Activated naive CD4-positive, alpha-beta T cell treated with anti-CD3 and anti-CD28 coated beads for 36 hours (primary cell): ENCODE data around the gene ZNF3. TPM values are rescaled to one million over a fixed set of nuclear protein-coding genes. Genes with fewer than 3 reads are reported as not detected.
A peak's percentile ranks its signal among the peaks of the same experiment; 100 is the strongest.
"Not testable (repeated sequence)": the region's sequence is repeated elsewhere in the genome, so short reads cannot be mapped to it uniquely, and the experiment has no call there.

Source experiments
- CTCF ChIA-PET: fragments of 350-600 bp; sonication (Branson Sonifier 250); formaldehyde crosslinking; loops from one replicate; lab custom pipeline; 2021; ENCODE audit warnings: antibody characterized with exemption; lab: Charles Lee
- DNase-seq: peaks from one replicate; pipeline ENCODE4 v3.0.0-alpha.2; 2020
- H3K27ac Mint-ChIP-seq: one replicate; pipeline ENCODE4 v1.8.0; 2021; ENCODE audit warnings: mild to moderate bottlenecking, mixed read lengths
- H3K27me3 Mint-ChIP-seq: one replicate; pipeline ENCODE4 v1.8.0; 2021; ENCODE audit warnings: low read depth, mixed read lengths
- H3K36me3 Mint-ChIP-seq: one replicate; pipeline ENCODE4 v1.8.0; 2021; ENCODE audit warnings: low read depth, mixed read lengths
- H3K4me1 Mint-ChIP-seq: one replicate; pipeline ENCODE4 v1.8.0; 2021; ENCODE audit warnings: low read depth, mixed read lengths
- H3K4me3 Mint-ChIP-seq: one replicate; pipeline ENCODE4 v1.8.0; 2021; ENCODE audit warnings: mild to moderate bottlenecking, moderate library complexity, mixed read lengths
- H3K9me3 Mint-ChIP-seq: one replicate; pipeline ENCODE4 v1.8.0; 2021; ENCODE audit warnings: mixed read lengths
- intact Hi-C: fragments of 100-400 bp; cut with micrococcal nuclease; formaldehyde crosslinking; loops from one replicate; pipeline ENCODE4 v1.15.1; 2023
- total RNA-seq, 2 experiments: library from RNA; stranded (reverse); gene quantifications; one replicate each; pipeline ENCODE4 v1.2.3, GENCODE V29; 2021

Gene ZNF3
- total RNA-seq: 10 to 100 TPM; 13.1 to 14.0 TPM

GRCh38 chr7:100081535-100082102 is at the start of gene ZNF3:
ZNF3 (minus strand) TSS chr7:100081723; CDS start chr7:100077357, 4,366 bp downstream.
- intact Hi-C loops: loop anchor here (1.0 to 5.0 kb wide), 12 partner anchors 20 to 705 kb away; partner anchors contain the start of genes AP4M1, BUD31, MBLAC1 and MCM7
- H3K4me3 Mint-ChIP-seq: peak within 1 kb of the TSS; percentile 88
- no peaks in the 10 kb centered on the region for H3K27me3 Mint-ChIP-seq
- H3K27ac Mint-ChIP-seq: peak within 1 kb of the TSS; percentile 86
- H3K36me3 Mint-ChIP-seq: peaks cover 13% of the 10 kb centered on the region
- H3K9me3 Mint-ChIP-seq: no peaks in the 10 kb centered on the region
- H3K4me1 Mint-ChIP-seq: peaks cover 29% of the 10 kb centered on the region
- peak; percentile 99 for DNase-seq
- CTCF ChIA-PET: interaction anchor here (0.7 to 1.2 kb wide), 5 partner anchors 11 to 168 kb away, joined by 3 to 9 read pairs (median 4); no protein-coding TSS in a partner anchor

- intact Hi-C loops: loop anchor here (1.0 to 5.0 kb wide), 5 partner anchors 49 to 218 kb away; no protein-coding TSS in a partner anchor
- CTCF ChIA-PET: interaction anchor here (0.6 to 6.3 kb wide), 20 partner anchors 9 to 276 kb away, joined by 3 to 60 read pairs (median 5); partner anchors contain the start of gene LAMTOR4
- Mint-ChIP-seq H3K4me3 (peak overlapping the region; percentile 15), H3K4me1 (peaks cover 20% of the 10 kb centered on the region), H3K9me3 (no peaks in the 10 kb centered on the region), H3K27ac (no peak overlapping the region), H3K36me3 (no peaks in the 10 kb centered on the region), H3K27me3 (no peaks in the 10 kb centered on the region)
- DNase-seq: peak; percentile 94
These were observed 49.3 kb upstream of the ZNF3 start for GRCh38 chr7:100130608-100131453.

GRCh38 chr7:100130220-100130607 is 48.7 kb upstream of the ZNF3 start:
- H3K4me3 Mint-ChIP-seq: not testable (repeated sequence)
- CTCF ChIA-PET: interaction anchor here (0.6 to 6.3 kb wide), 17 partner anchors 9 to 277 kb away, joined by 3 to 60 read pairs (median 4); partner anchors contain the start of gene LAMTOR4
- intact Hi-C loops: loop anchor here (2.0 to 5.0 kb wide), 2 partner anchors 212 to 217 kb away; no protein-coding TSS in a partner anchor

GRCh38 chr7:100128637-100128963 is 47.1 kb upstream of the ZNF3 start:
- Mint-ChIP-seq H3K4me1 (peaks cover 34% of the 10 kb centered on the region), H3K4me3 (peak overlapping the region; percentile 100), H3K27me3 (no peaks in the 10 kb centered on the region), H3K9me3 (no peaks in the 10 kb centered on the region), H3K27ac (no peak overlapping the region), H3K36me3 (peaks cover 9% of the 10 kb centered on the region)
- intact Hi-C loops: loop anchor here (5.0 kb wide), 1 partner anchor 721 kb away; the partner anchor contains the start of genes BUD31 and PDAP1
- no peak for DNase-seq
- CTCF ChIA-PET: interaction anchor here (0.6 to 6.3 kb wide), 7 partner anchors 11 to 423 kb away, joined by 3 to 60 read pairs (median 4); partner anchors contain the start of genes AP4M1 and MCM7

More at GRCh38 chr7:100130220-100130607, 48.7 kb upstream of the ZNF3 start:
- H3K4me1 Mint-ChIP-seq: peaks cover 25% of the 10 kb centered on the region
- not testable (repeated sequence) for H3K27me3 Mint-ChIP-seq, H3K9me3 Mint-ChIP-seq, H3K27ac Mint-ChIP-seq, H3K36me3 Mint-ChIP-seq, DNase-seq

GRCh38 chr7:100127866-100128636 is 46.5 kb upstream of the ZNF3 start:
- H3K4me1 Mint-ChIP-seq: peaks cover 34% of the 10 kb centered on the region
- intact Hi-C loops: loop anchor here (1.0 to 5.0 kb wide), 4 partner anchors 9 to 721 kb away; partner anchors contain the start of genes BUD31, CNPY4, PDAP1 and TAF6
- DNase-seq: peak; percentile 28
- H3K36me3 Mint-ChIP-seq: peaks cover 9% of the 10 kb centered on the region
- no peaks in the 10 kb centered on the region for H3K9me3 Mint-ChIP-seq
- CTCF ChIA-PET: interaction anchor here (0.6 to 6.3 kb wide), 6 partner anchors 11 to 424 kb away, joined by 3 to 60 read pairs (median 4); partner anchors contain the start of genes AP4M1 and MCM7
- H3K4me3 Mint-ChIP-seq: peak overlapping the region; percentile 100
- no peaks in the 10 kb centered on the region for H3K27me3 Mint-ChIP-seq
- H3K27ac Mint-ChIP-seq: peak overlapping the region; percentile 66

GRCh38 chr7:100126931-100127865 is 45.7 kb upstream of the ZNF3 start, which contains the start of gene MBLAC1:
MBLAC1 (plus strand) TSS chr7:100126967; CDS start chr7:100127396, 429 bp downstream.
- peak; percentile 94 for DNase-seq
- H3K27me3 Mint-ChIP-seq: no peaks in the 10 kb centered on the region
- peak within 1 kb of the TSS; percentile 100 for H3K4me3 Mint-ChIP-seq
- intact Hi-C loops: loop anchor here (1.0 to 5.0 kb wide), 6 partner anchors 8 to 720 kb away; partner anchors contain the start of genes AP4M1, BUD31, CNPY4 and MCM7
- CTCF ChIA-PET: interaction anchor here (0.8 to 1.4 kb wide), 4 partner anchors 22 to 218 kb away, joined by 3 to 4 read pairs (median 4); partner anchors contain the start of genes AP4M1, LAMTOR4 and MCM7
- peaks cover 30% of the 10 kb centered on the region for H3K4me1 Mint-ChIP-seq
- H3K36me3 Mint-ChIP-seq: peaks cover 13% of the 10 kb centered on the region
- peak within 1 kb of the TSS; percentile 99 for H3K27ac Mint-ChIP-seq
- H3K9me3 Mint-ChIP-seq: no peaks in the 10 kb centered on the region

GRCh38 chr7:100126239-100126930 is 44.9 kb upstream of the ZNF3 start:
- Mint-ChIP-seq H3K36me3 (peaks cover 13% of the 10 kb centered on the region), H3K27ac (peak overlapping the region; percentile 99), H3K4me3 (peak overlapping the region; percentile 100), H3K27me3 (no peaks in the 10 kb centered on the region), H3K9me3 (no peaks in the 10 kb centered on the region), H3K4me1 (peaks cover 27% of the 10 kb centered on the region)
- intact Hi-C loops: loop anchor here (1.0 to 5.0 kb wide), 5 partner anchors 25 to 719 kb away; partner anchors contain the start of genes AP4M1, BUD31, MCM7 and PDAP1
- CTCF ChIA-PET: interaction anchor here (0.7 to 1.0 kb wide), 5 partner anchors 23 to 261 kb away, joined by 3 to 4 read pairs (median 3); partner anchors contain the start of gene LAMTOR4
- DNase-seq: no peak

GRCh38 chr7:100124301-100125230 is 43.0 kb upstream of the ZNF3 start:
- intact Hi-C loops: loop anchor here (5.0 kb wide), 1 partner anchor 717 kb away; the partner anchor contains the start of genes BUD31 and PDAP1
- Mint-ChIP-seq H3K27ac (peak overlapping the region; percentile 38), H3K4me1 (peaks cover 31% of the 10 kb centered on the region), H3K36me3 (peaks cover 13% of the 10 kb centered on the region), H3K4me3 (peak overlapping the region; percentile 13), H3K27me3 (no peaks in the 10 kb centered on the region), H3K9me3 (no peaks in the 10 kb centered on the region)
- no peak for DNase-seq
- CTCF ChIA-PET: interaction anchor here (0.6 to 1.0 kb wide), 6 partner anchors 42 to 1023 kb away, joined by 3 to 4 read pairs (median 3); no protein-coding TSS in a partner anchor

GRCh38 chr7:100122568-100122967 is 41.0 kb upstream of the ZNF3 start:
- Mint-ChIP-seq H3K27me3 (no peaks in the 10 kb centered on the region), H3K36me3 (peaks cover 13% of the 10 kb centered on the region), H3K27ac (no peak overlapping the region), H3K4me1 (peaks cover 32% of the 10 kb centered on the region), H3K9me3 (no peaks in the 10 kb centered on the region), H3K4me3 (no peak overlapping the region)
- DNase-seq: no peak
- intact Hi-C loops: no loop called here
- CTCF ChIA-PET: interaction anchor here (0.6 to 2.0 kb wide), 2 partner anchors 10 to 24 kb away, joined by 4 to 7 read pairs; no protein-coding TSS in a partner anchor
